Spinal cord (tissue), 4 donors: ENCODE results near the gene R3HDM1. TPM values are rescaled to one million over a fixed set of nuclear protein-coding genes. Genes with fewer than 3 reads are reported as not detected.

Source experiments
- polyA plus RNA-seq, 2 donors: library from polyadenylated mRNA; unstranded; fragments of 120-200 nt; gene quantifications; one replicate each; pipeline ENCODE4 v1.2.1, GENCODE V29; 2013; ENCODE audit not compliant: insufficient read length in 2 of 2
- small RNA-seq: library from RNA; depleted of rRNA; stranded (forward); fragments of <200 nt; gene quantifications from one replicate; pipeline ENCODE3, GENCODE V24; 2014; ENCODE audit warnings: low replicate concordance
- total RNA-seq, 2 donors: library from RNA; depleted of rRNA in 1 of 2; stranded (reverse); fragments of 120-200 nt in 1 of 2; fragments of >200 nt in 1 of 2; gene quantifications; one replicate each; pipeline versions ENCODE4 v1.2.3 to v1.2.4, GENCODE V29; 2013 to 2014

The R3HDM1 gene
- total and polyA plus RNA-seq, 4 donors: 23.0 to 55.0 (median 42.6) TPM

Small RNAs within 50 kb of the gene (small RNA-seq; reads per million reads assigned to genes)
- gene MIR128-1 (138 reads per million, percentile 98 among the genes with 10 or more reads in this experiment), gene RNU6-512P (not detected)

Other genes starting within 250 kb of the R3HDM1 start
- gene ZRANB3, start 266 bp upstream of the R3HDM1 start, total RNA-seq: 10 to 100 TPM; 10.6 to 13.9 TPM
- gene ZRANB3, start 266 bp upstream of the R3HDM1 start, polyA plus RNA-seq: 1 to 10 TPM; 3.9 to 4.6 TPM
- gene UBXN4, start 210.4 kb downstream of the R3HDM1 start, total RNA-seq: 100 to 1,000 TPM in 1 of 2 donors, 10 to 100 TPM in 1; 79.0 to 102 TPM
- 100 to 1,000 TPM; 101 to 112 TPM for gene UBXN4, start 210.4 kb downstream of the R3HDM1 start, polyA plus RNA-seq